ENCODE results near the gene HRG. TPM values are rescaled to one million over a fixed set of nuclear protein-coding genes. Genes with fewer than 3 reads are reported as not detected.

HRG gene
- total RNA-seq, 1 experiment from 2014 or later = not detected

DNA sequence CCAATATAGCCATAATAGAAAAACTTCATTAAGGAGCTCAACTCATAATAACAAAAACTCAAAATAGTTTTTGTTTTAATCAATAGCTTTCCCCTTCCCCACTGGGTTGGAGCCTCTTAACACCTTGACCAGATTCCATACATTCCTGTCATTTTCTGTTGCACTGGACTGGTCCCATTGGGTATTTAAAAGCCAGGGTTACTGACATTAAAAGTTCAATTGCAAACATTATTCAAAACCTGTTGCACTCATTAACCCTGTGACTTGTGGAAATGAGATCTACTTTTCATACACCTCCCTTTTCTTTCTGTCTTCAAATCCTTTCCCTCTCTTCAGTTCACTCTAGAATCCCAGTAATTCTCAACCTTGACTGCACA lies 1.7 kb upstream of the HRG start:
- no peak overlapping the region for H3K4me3 Mint-ChIP-seq
- H3K27ac ChIP-seq (ENCODE audit: insufficient read length, low read depth, low read length) = peak overlapping the region; percentile 96
- H2BK120ac ChIP-seq (ENCODE audit: low read depth, low read length, poor library complexity, severe bottlenecking) = no peak overlapping the region
- no peak overlapping the region for H2BK20ac ChIP-seq (ENCODE audit: low read depth, low read length, poor library complexity, severe bottlenecking)
- H3K9ac ChIP-seq (ENCODE audit: extremely low read depth, insufficient read length, low read length) = no peak overlapping the region
- peak overlapping the region in 2 of 3 experiments; percentile 54 to 94; a peak in 5 of 7 replicates for H3K27ac Mint-ChIP-seq
- no peaks in the 10 kb centered on the region for H3K27me3 ChIP-seq (ENCODE audit: insufficient read depth, low read length)
- no peak overlapping the region for H3T11ph ChIP-seq (ENCODE audit: low read length)
- H3K18ac ChIP-seq (ENCODE audit: insufficient read length, low read depth, low read length) = no peak overlapping the region
- H3K23ac ChIP-seq (ENCODE audit: insufficient read length, low read depth, low read length) = no peak overlapping the region
- no peaks in the 10 kb centered on the region for H3K9me3 ChIP-seq (ENCODE audit: control insufficient read depth, low read depth, low read length)
- no peak overlapping the region for H2BK5ac ChIP-seq (ENCODE audit: insufficient read length, low read length)
- peaks cover 41 to 52% of the 10 kb centered on the region in 2 experiments for H3K4me1 Mint-ChIP-seq
- no peaks in the 10 kb centered on the region for H3K79me1 ChIP-seq (ENCODE audit: insufficient read depth, low read depth, low read length, poor library complexity, severe bottlenecking)
- H4K5ac ChIP-seq (ENCODE audit: insufficient read length, low read depth, low read length) = no peak overlapping the region
- H3K9me3 Mint-ChIP-seq = peaks cover 6 to 7% of the 10 kb centered on the region in 2 experiments; a peak in 4 of 5 replicates
- H2AFZ ChIP-seq (ENCODE audit: low read length) = no peak overlapping the region
- H3K14ac ChIP-seq (ENCODE audit: insufficient read depth, low read length) = no peak overlapping the region
- no peak overlapping the region for H4K91ac ChIP-seq (ENCODE audit: insufficient read length, low read depth, low read length)
- no peak overlapping the region for H4K8ac ChIP-seq (replicated peaks; ENCODE audit: insufficient read length, low read depth, low read length)
- H3K79me2 ChIP-seq (ENCODE audit: insufficient read depth, low read length) = no peaks in the 10 kb centered on the region
- no peaks in the 10 kb centered on the region for H3K23me2 ChIP-seq (ENCODE audit: insufficient read length, low read depth, low read length, poor library complexity, severe bottlenecking)
- H3K56ac ChIP-seq (ENCODE audit: insufficient read length, low read depth, low read length) = no peak overlapping the region
- no peaks in the 10 kb centered on the region; the same call in 1 of the 2 replicates for H3K27me3 Mint-ChIP-seq (ENCODE audit: low read depth)
- no peak overlapping the region for H2BK12ac ChIP-seq (ENCODE audit: insufficient read length, low read depth, low read length)
- H2BK15ac ChIP-seq (ENCODE audit: low read depth, low read length) = no peak overlapping the region
- H2AK5ac ChIP-seq (ENCODE audit: insufficient read length, low read length) = no peak overlapping the region
- H4K20me1 ChIP-seq (ENCODE audit: control insufficient read depth, insufficient read depth, insufficient read length) = no peaks in the 10 kb centered on the region
- TF ChIP-seq CTCF (conservative IDR thresholded peaks at IDR 0.05) = no peak
- peaks cover 15% of the 10 kb centered on the region for H3K4me1 ChIP-seq (ENCODE audit: insufficient read depth, low read length)
- H3K36me3 Mint-ChIP-seq (ENCODE audit: insufficient read depth in 1 of 3, low read depth in 3 of 3) = peaks cover 2 to 10% (median 4%) of the 10 kb centered on the region in 3 experiments; a peak in 5 of 7 replicates
- no peak for DNase-seq
- no peak overlapping the region for H3K4ac ChIP-seq (ENCODE audit: low read depth, low read length)
- peak overlapping the region; percentile 38 for H3K4me2 ChIP-seq (ENCODE audit: insufficient read depth, insufficient read length, low read length)

Data from H9 (cell line).